GM19455 (cell line): ENCODE results near the gene STEEP1.

ENCODE experiments used
- ATAC-seq: cut with Tn5 transposase; IDR thresholded peaks from one replicate; pipeline ENCODE4 v1.9.1; 2021; ENCODE audit not compliant: unreplicated experiment

STEEP1 gene

GRCh38 chrX:119565107-119565663 lies at the start of gene STEEP1:
Gene STEEP1 (minus strand): TSS chrX:119565409. CDS start chrX:119565355, 54 bp downstream.
- no peak for ATAC-seq

DNA sequence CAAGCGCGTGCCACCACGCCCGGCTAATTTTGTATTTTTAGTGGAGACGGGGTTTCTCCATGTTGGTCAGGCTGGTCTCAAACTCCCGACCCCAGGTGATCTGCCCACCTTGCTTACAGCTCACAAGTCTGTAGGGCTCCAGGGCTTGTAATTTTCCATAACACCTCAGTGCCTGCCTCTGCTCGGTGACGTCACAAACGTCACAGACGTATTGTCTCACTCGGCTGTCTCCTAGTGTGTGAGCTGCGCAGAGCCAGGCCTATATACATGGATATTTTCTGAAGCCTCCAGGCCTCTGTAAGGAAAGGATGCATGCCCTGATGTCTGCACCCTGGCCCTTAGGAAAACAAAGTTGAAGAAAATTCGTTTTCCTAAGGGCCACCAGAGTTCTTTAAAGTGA lies 49.6 kb upstream of the STEEP1 start:
- no peak for ATAC-seq

DNA sequence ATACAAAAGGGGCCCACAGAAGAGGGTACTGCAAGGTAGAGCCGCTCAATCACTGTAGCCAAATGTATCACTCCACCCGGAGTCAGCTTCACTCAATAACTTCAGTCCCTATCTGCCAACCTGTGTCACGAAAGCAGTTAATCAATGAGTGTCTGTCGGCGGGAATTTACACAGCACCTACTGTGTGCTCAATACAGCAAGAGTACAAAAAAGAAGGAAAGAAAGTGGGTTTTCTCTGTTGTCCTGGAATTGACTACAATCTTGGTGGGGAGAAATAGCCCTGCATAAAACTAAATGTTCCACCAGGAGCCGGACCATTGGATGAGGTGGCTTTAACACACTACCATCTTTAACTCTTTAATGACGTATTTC lies 41.8 kb upstream of the STEEP1 start:
- no peak for ATAC-seq

GRCh38 chrX:119606280-119607017 lies 41.2 kb upstream of the STEEP1 start, which contains the start of gene NKRF:
Gene NKRF (minus strand): TSS chrX:119606424.
- peak; percentile 84 for ATAC-seq

GRCh38 chrX:119605464-119606279 lies 40.5 kb upstream of the STEEP1 start:
- ATAC-seq = peak; percentile 27

DNA sequence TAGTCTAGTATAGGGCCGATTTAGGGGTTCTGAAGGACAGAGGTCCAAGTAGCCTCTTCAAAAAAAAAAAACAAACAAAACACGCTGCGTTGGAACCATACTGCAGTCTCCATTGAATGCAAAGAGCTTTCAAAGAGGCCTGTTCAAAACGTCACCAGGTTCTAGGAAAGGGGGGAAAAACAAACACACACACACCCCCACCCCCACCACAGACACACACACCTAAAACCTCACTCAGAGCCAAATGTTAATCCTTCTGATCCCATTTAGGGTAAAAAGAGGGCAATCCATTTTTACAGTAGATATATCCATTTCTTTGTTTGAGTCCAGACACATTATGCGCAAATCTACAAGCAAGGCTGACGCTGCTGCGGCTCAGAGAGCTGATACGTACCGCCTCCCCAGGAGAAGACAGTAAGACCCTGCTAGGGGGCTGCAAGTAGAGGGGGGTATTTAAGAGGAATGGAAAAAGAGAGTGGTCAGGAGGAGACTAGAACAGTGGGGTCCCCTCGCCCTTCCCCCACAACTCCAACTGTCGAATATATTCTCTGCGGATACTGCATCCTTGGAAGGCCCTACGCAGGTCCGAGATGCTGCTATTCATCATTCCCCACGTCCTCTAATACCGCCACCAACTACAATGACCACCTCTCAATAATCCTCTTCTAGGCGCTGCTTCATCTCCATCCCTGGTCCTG lies 39.7 kb upstream of the STEEP1 start:
- ATAC-seq = no peak

GRCh38 chrX:119602701-119603255 lies 37.6 kb upstream of the STEEP1 start:
- ATAC-seq = no peak

- ATAC-seq = no peak
Observed at GRCh38 chrX:119589810-119590209, 24.6 kb upstream of the STEEP1 start.

DNA sequence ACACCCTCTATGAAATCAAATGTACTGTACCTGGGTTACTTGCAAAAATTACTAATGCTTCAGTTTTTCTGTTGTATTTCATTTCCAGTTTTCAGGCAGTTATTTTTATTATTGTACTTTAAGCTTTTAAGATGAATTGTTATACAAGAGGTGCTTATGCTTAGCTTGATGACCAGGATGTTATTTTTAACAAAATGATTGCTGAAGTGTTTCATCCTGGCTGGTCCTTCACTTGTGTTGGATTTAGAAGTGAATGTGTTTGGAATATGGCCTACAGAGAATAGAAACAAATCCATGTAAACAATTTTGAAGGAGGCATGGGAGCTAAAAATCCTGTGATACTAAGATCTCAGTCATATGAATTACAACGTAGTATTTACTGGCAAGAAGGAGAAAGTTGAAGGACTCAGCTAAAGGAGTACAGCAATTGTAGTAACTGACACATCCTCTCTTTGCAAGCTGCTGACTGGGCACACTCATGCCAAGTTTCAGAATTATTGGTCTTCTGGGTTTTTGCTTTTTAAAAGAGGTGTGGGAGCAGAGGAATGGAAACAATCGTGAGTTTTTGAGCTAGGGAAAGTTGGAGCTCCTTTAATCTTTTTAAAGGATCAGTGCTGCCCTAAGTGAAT lies 18.3 kb upstream of the STEEP1 start:
- no peak for ATAC-seq

GRCh38 chrX:119579414-119579813 lies 14.2 kb upstream of the STEEP1 start:
- ATAC-seq = no peak

- ATAC-seq = peak; percentile 85
Observed at GRCh38 chrX:119574394-119575266, 9.4 kb upstream of the STEEP1 start, which contains the start of gene UBE2A. Gene UBE2A (plus strand): TSS chrX:119574563. CDS start chrX:119574712, 149 bp downstream.

GRCh38 chrX:119573840-119574393 lies 8.7 kb upstream of the STEEP1 start:
- peak; percentile 71 for ATAC-seq

- no peak for ATAC-seq
Observed at GRCh38 chrX:119573222-119573621, 8.0 kb upstream of the STEEP1 start.

GRCh38 chrX:119570351-119570835 lies 5.2 kb upstream of the STEEP1 start:
- no peak for ATAC-seq

DNA sequence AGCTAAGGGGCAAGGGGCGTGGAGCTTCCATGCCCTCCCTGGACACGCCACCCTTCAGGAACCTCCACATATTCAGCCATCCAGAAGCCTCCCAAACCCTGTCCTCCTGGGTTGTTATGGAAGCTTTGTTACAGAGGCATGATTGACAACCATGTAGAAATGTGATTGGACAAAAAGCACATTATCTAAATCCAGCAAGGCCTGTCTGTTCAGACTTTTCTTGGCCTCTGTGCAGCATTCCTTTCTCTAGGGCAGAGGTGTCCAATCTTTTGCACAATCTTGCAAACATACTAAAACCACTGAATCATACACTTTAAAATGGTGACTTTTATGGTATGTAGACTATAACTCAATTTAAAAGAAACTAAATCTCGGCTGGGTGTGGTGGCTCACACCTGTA lies 12.7 kb downstream of the STEEP1 start:
- ATAC-seq = no peak

DNA sequence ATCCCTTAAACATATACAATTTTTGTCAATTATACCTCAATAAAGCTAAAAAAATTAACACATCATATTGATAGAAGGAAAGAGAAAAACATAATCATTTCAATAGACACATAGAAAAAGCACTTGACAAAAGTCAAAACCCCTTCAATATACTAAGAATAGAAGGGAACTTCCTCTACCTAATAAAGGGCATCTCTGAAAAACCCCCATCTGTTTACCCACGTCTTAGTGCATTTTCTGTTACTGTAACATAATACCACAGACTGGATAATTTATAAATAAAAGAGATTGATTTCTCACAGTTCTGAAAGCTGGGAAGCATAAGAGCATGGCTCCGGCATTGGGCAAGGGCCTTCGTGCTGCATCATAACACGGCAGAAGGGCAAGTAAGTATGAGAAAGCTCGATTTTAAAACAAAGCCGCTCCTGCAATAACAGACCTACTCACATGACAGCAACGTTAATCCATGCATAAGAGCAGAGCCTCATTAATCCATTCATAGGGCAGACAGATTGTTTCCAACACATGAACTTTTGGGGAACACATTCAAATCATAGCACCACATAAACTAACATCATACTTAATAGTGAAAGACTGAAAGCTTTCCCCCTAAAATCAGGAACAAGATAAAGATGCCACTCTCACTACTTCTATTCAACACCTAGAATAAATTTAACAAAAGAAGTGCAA lies 15.7 kb downstream of the STEEP1 start:
- no peak for ATAC-seq

- ATAC-seq = no peak
Observed at GRCh38 chrX:119541188-119541587, 24.0 kb downstream of the STEEP1 start.

DNA sequence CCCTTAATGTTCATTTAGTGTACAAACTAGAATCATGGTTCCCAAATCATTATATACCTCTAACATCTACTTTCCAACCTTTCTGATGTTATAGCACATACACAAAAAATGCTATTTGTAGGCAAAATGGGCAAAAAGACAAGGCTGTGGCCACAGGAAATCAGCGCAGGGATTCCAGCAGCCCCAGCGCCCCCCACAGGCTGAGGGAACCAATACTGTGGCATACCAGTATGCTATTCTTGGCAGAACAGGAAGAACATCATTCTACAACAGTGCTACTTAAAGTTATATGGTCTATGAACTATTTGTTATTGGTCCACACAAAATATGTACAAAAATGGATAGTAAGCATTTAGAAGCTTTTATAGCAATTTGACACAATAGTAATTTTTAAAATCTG lies 25.3 kb downstream of the STEEP1 start:
- ATAC-seq = no peak
